Activated naive CD4-positive, alpha-beta T cell treated with anti-CD3 and anti-CD28 coated beads, Interleukin-2, amount 50 U/mL, for 24 hours (primary cell): ENCODE data around the gene ABHD15.

ENCODE experiments used
- H3K27ac Mint-ChIP-seq: one replicate; pipeline ENCODE4 v1.8.0; 2021; ENCODE audit warnings: mild to moderate bottlenecking, mixed read lengths
- H3K27me3 Mint-ChIP-seq: one replicate; pipeline ENCODE4 v1.8.0; 2021; ENCODE audit warnings: mixed read lengths
- H3K36me3 Mint-ChIP-seq: one replicate; pipeline ENCODE4 v1.8.0; 2021; ENCODE audit warnings: mixed read lengths
- H3K4me1 Mint-ChIP-seq: one replicate; pipeline ENCODE4 v1.8.0; 2021; ENCODE audit warnings: mixed read lengths
- H3K4me3 Mint-ChIP-seq: one replicate; pipeline ENCODE4 v1.8.0; 2021; ENCODE audit warnings: mild to moderate bottlenecking, mixed read lengths
- H3K9me3 Mint-ChIP-seq: one replicate; pipeline ENCODE4 v1.8.0; 2021; ENCODE audit warnings: mixed read lengths

ABHD15 gene, protein sequence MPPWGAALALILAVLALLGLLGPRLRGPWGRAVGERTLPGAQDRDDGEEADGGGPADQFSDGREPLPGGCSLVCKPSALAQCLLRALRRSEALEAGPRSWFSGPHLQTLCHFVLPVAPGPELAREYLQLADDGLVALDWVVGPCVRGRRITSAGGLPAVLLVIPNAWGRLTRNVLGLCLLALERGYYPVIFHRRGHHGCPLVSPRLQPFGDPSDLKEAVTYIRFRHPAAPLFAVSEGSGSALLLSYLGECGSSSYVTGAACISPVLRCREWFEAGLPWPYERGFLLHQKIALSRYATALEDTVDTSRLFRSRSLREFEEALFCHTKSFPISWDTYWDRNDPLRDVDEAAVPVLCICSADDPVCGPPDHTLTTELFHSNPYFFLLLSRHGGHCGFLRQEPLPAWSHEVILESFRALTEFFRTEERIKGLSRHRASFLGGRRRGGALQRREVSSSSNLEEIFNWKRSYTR

DNA sequence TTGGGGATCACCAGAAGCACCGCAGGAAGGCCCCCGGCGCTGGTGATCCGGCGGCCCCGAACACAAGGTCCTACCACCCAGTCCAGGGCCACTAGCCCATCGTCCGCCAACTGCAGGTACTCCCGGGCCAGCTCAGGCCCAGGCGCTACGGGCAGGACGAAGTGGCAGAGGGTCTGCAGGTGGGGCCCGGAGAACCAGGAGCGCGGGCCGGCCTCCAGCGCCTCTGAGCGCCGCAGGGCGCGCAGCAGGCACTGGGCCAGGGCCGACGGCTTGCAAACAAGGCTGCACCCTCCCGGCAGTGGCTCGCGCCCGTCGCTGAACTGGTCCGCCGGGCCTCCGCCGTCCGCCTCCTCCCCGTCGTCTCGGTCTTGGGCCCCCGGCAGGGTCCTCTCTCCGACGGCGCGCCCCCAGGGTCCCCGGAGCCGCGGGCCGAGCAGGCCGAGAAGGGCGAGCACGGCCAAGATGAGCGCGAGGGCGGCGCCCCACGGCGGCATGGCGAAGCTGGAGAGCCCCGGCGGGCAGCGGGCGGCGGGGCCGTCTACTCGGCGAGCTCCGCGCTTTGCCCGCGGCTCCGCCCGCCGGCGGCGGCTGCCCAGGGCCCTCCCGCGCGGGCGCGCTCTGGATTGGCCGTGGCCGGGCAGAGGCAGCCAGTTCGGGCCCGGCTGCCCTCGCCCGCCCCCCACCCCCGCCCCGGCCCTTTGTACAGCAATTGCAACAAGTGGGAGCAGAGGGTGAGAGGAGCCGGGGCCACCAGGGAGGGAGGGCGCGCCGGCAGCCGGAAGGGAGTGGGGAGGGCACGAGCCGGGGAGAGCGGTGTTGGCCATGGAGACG is at the start of gene ABHD15:
ABHD15 (minus strand) TSS at position 565 of the 831 bp plus-strand sequence; CDS start at position 494, 71 bp downstream.
- H3K4me1 Mint-ChIP-seq: peaks cover 38% of the 10 kb centered on the region
- peak within 1 kb of the TSS; percentile 98 for H3K4me3 Mint-ChIP-seq

DNA sequence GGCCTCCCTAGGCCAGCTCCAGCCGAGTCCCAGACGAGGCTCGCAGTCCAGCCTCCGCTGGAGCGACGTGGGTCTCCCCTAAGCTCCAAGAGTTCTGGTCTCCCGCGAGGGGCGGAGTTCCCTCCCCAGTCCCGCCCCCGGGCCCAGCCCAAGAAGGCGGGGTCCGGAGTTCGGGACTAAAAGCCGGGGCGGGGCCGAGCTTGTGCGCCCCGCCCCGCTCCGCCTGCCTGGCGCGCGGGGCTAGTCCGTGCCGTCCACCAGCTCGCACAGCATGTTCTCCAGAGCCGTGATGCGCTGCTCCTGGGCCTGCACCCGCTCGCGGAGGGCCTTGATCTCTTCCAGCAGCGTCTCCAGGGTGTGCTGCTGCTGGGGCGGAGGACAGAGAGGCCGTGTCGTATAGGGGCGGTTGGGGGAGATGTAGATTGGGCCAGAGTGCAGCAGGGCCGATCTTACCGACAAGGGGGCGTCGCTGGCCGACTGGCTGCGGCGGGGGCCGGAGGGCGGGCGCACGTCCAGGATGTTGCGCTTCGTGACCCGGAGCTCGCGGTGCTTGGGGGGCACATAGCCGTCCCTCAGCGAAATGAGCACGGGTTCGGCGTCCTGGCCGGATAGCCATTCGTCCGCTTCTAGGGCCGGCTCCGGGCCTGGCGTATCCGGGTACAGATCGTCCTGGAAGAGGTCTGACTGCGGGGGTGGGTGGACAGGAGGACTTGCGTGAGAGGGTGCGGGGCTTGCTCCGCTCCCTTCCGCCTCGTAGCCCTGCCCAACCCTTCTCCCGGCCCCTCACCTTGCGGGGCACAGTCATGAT is 48.9 kb upstream of the ABHD15 start:
- Mint-ChIP-seq H3K27ac (peak overlapping the region; percentile 17), H3K9me3 (no peaks in the 10 kb centered on the region), H3K4me1 (peaks cover 32% of the 10 kb centered on the region), H3K4me3 (peak overlapping the region; percentile 86), H3K27me3 (no peaks in the 10 kb centered on the region), H3K36me3 (no peaks in the 10 kb centered on the region)

More for the DNA sequence above, at the start of gene ABHD15:
- Mint-ChIP-seq H3K27me3 (no peaks in the 10 kb centered on the region), H3K36me3 (no peaks in the 10 kb centered on the region), H3K9me3 (no peaks in the 10 kb centered on the region), H3K27ac (peak within 1 kb of the TSS; percentile 70)

DNA sequence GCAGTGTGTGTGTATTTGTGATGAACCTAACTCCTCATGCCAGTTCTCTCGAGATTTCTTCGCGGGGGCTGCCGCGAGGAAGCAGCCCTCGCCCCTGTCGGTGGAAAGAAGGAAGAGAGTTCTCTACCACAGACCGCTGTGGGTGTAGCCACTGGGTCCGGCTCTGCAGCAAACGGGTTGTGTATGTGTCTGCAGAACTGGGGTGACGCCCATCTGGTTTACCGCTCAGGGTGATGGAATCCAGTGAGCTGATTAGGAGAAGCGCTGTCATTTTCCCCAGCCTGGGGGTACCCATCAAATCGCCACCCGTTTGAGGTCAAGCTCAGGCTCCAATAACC is 48.2 kb upstream of the ABHD15 start:
- Mint-ChIP-seq H3K36me3 (no peaks in the 10 kb centered on the region), H3K4me3 (peak overlapping the region; percentile 86), H3K27me3 (no peaks in the 10 kb centered on the region), H3K27ac (no peak overlapping the region), H3K9me3 (no peaks in the 10 kb centered on the region), H3K4me1 (peaks cover 32% of the 10 kb centered on the region)

DNA sequence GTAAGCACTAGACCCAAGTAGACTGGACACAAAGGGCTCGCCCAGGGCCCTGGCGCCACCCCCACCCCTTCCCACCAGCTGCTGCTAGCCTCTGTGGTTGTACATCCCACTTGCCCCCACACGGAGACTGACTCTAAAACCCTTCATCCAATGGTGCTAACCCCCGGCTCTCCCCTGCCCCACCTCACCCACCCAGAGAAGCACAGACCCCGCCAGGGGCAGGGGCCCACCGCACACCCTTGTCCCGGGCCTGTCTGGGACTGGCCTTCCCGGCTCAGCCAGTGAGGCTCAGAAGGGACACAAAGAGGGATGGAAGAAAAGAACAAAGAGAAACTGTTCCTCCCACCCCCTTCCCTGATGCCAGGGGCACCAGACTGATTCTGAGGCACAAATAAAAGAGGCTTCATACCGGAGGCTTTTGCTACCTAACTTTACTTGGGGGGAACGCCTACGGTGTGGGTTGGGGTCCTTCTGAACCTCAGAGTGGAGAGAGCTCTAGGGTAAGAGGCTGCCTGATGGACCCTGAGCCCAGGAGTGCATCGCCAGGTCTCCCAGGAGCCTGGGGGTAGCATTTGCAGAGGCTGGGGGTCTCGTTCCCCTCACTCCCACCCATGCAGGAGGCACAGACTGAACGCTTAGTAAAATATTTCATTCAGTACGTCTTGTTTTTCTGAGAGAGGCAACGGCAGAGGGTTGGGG is 47.7 kb upstream of the ABHD15 start:
- Mint-ChIP-seq H3K27ac (no peak overlapping the region), H3K9me3 (no peaks in the 10 kb centered on the region), H3K4me1 (peaks cover 32% of the 10 kb centered on the region), H3K4me3 (peak overlapping the region; percentile 86), H3K27me3 (no peaks in the 10 kb centered on the region), H3K36me3 (no peaks in the 10 kb centered on the region)

DNA sequence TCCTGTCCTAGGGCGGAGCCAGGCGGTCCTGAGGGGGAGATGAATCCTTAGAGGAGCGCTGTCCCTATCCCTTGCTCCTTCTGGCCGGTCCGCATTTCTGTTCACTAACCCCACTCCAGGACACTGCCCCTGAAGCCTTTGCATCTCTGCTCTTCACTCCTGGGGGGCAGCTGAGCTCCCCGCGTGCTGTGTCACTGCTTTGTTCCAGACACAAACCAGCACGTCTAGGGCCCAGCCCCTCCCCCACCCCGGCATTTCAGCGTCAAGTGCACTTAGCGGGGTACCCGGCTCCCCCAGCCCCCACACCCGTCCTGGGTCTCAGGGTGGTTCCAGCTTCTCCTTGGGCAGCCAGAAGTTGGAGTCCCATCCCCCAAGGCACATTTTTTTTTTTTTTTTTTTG is 47.0 kb upstream of the ABHD15 start:
- H3K36me3 Mint-ChIP-seq: no peaks in the 10 kb centered on the region
- H3K4me3 Mint-ChIP-seq: peak overlapping the region; percentile 72
- H3K27me3 Mint-ChIP-seq: no peaks in the 10 kb centered on the region
- no peak overlapping the region for H3K27ac Mint-ChIP-seq
- H3K9me3 Mint-ChIP-seq: no peaks in the 10 kb centered on the region
- peaks cover 32% of the 10 kb centered on the region for H3K4me1 Mint-ChIP-seq

DNA sequence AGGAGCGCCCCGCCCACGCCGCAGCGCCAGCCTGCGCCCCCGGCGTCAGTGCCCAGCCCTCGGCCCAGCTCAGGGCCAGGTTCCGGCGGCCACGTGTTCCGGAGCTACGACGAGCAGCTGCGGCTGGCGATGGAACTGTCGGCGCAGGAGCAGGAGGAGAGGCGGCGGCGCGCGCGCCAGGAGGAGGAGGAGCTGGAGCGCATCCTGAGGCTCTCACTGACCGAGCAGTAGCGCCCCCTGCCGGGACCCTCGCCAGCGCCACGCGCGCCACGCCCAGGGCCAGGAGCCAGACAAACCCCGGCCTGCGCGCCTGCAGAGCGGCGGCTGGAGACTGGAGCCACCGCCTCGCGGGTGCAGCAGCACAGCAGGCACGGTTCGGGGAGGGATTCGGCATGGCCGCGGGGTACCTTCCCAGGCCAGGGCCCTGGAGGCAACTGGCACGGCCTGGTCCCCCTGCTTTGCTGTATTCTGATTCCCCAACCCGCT is 46.6 kb upstream of the ABHD15 start:
- Mint-ChIP-seq H3K27me3 (no peaks in the 10 kb centered on the region), H3K4me3 (no peak overlapping the region), H3K4me1 (peaks cover 32% of the 10 kb centered on the region), H3K27ac (no peak overlapping the region), H3K9me3 (no peaks in the 10 kb centered on the region), H3K36me3 (no peaks in the 10 kb centered on the region)

DNA sequence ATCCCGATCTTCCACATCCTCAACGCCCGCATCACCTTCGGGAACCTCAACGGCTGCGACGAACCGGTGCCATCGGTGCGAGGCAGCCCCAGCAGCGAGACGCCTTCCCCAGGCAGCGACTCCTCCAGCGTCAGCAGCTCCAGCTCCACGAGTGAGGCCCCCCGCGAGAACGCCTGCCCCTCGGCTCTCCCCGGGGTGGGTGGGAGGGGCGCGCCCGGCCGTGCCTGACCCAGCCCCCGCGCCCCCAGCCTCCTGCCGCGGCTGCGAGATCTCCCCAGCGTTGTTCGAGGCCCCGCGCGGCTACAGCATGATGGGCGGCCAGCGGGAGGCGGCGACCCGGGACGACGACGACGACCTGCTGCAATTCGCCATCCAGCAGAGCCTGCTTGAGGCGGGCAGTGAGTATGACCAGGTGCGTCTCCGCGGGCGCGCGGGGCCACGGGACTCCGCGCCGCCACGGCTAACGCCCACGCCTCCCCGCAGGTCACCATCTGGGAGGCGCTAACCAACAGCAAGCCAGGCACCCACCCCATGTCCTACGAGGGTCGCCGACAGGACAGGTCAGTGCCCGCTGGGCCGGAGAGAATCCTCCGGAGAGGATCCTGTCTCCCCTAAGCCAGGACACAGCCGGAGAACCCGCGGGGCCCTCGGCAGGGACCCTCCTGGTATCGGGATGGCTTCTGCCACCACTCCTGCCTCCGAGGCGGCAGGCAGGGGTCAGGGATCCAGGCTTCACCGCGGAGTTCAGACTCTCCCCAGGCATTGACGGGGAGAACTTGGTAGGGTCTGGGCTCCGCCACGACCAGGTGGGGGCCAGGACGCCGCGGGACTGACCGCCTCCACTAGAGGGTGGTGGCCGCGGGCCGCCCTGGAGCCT is 45.8 kb upstream of the ABHD15 start:
- no peaks in the 10 kb centered on the region for H3K36me3 Mint-ChIP-seq
- no peaks in the 10 kb centered on the region for H3K27me3 Mint-ChIP-seq
- no peak overlapping the region for H3K27ac Mint-ChIP-seq

DNA sequence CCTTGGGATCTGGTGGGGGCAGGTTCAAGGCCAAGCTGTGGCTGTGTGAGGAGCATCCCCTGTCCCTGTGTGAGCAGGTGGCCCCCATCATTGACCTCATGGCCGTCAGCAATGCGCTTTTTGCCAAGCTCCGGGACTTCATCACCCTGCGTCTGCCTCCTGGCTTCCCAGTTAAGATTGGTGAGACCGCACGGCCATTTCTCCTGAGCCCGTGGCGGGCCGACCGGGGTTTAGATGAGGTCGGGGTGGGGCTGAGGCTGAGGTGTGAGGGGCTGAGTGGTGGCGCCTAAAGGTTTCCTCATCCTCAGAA is 45.2 kb upstream of the ABHD15 start:
- Mint-ChIP-seq H3K4me3 (no peak overlapping the region), H3K27me3 (no peaks in the 10 kb centered on the region), H3K36me3 (no peaks in the 10 kb centered on the region), H3K27ac (no peak overlapping the region), H3K9me3 (no peaks in the 10 kb centered on the region), H3K4me1 (peaks cover 28% of the 10 kb centered on the region)

More for the DNA sequence above, 45.8 kb upstream of the ABHD15 start:
- Mint-ChIP-seq H3K9me3 (no peaks in the 10 kb centered on the region), H3K4me1 (peaks cover 32% of the 10 kb centered on the region), H3K4me3 (peak overlapping the region; percentile 68)

DNA sequence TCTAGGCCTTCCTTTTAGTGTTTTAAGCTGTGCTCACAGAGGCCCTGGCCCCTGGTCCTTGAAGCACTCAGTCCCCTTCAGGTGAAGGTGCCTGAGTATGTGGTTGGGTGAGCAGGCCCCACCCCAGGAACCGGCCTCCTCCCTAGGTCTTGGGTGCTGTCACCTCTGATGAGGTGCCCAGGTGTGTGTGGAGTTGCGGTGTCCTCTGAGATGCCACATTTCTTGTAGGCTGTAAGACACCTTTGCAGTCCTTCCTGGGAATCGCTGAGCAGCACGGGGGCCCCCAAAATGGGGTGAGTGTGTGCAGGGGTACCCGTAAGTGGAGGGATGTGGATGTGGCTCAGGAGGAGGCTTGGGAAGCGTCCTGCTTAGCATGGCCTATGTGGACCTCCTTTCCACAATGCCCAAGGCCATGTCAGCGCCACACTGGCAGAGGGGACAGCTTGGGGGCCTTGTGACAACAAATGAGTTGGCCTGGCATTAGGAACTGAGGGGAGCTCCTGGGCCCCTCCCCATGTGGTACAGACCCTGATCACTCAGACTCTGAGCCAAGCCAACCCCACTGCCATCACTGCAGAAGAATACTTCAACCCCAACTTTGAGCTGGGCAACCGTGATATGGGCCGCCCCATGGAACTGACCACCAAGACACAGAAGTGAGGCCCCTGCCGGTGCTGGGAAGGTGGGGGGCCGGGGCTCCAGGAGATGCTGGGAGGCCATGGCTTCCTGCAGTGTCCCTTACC is 44.7 kb upstream of the ABHD15 start:
- Mint-ChIP-seq H3K4me3 (no peak overlapping the region), H3K27me3 (no peaks in the 10 kb centered on the region), H3K27ac (no peak overlapping the region), H3K9me3 (no peaks in the 10 kb centered on the region), H3K4me1 (peaks cover 22% of the 10 kb centered on the region), H3K36me3 (no peaks in the 10 kb centered on the region)

DNA sequence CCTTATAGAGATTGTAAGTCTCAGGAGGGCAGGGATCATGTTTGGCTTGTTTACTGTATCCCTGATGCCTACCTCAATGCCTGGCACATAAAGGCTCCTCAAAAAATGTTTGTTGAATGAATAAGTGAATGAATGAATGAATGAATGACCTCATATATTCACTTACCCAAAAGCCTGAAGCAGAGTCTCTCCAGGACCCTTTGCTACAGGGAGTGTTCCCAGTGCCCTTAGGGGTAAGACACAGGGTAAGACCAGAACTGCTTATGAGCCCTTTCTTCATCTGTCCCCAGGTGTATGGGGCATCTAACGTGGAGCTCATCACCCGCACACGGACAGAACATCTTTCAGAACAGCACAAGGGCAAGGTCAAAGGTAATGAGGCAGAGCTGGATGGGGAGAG is 43.6 kb upstream of the ABHD15 start:
- Mint-ChIP-seq H3K4me3 (no peak overlapping the region), H3K36me3 (no peaks in the 10 kb centered on the region), H3K4me1 (peaks cover 18% of the 10 kb centered on the region), H3K27ac (no peak overlapping the region), H3K9me3 (no peaks in the 10 kb centered on the region), H3K27me3 (no peaks in the 10 kb centered on the region)

DNA sequence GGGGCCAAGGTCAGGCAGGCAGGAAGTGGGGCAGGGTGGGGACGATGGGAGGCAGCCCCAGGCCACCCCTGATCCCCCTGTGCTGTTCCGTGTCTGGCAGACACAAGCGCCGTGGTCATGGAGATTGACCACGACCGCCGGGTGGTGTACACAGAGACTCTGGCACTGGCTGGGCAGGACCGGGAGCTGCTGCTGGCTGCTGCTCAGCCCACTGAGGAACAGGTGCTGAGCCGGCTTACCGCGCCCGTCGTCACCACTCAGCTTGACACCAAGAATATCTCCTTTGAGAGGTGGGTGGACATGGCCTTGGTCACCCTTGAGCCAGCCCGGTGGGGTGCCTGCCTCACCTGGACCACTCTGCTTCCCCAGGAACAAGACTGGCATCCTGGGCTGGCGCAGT is 42.1 kb upstream of the ABHD15 start:
- Mint-ChIP-seq H3K9me3 (no peaks in the 10 kb centered on the region), H3K27ac (no peak overlapping the region), H3K4me3 (no peak overlapping the region), H3K36me3 (no peaks in the 10 kb centered on the region), H3K27me3 (no peaks in the 10 kb centered on the region), H3K4me1 (peaks cover 4% of the 10 kb centered on the region)

DNA sequence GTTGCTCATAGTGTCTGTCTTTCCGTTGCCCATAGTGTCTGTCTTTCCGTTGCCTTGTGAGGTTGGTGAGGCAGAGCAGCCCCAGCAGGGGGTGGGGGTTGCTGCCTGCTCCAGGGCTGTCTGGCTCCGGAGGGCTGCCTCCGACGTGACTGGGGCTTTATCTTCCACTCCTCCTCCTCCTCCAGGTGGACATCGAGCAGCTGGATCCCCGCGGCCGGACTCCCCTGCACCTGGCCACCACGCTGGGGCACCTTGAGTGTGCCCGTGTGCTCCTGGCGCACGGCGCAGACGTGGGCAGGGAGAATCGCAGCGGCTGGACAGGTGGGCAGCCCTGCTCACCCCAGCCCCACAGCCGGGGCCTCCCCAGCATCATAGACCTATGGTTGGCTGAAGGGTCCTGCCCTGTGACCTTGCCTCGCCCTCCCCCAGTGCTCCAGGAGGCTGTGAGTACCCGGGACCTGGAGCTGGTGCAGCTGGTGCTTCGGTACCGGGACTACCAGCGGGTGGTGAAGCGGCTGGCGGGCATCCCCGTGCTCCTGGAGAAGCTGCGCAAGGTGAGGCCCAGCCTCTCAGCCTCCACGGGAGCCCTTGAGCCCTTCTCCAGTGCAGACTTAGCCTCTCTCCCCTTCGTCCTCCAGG is 40.8 kb upstream of the ABHD15 start:
- H3K4me1 Mint-ChIP-seq: no peaks in the 10 kb centered on the region
- no peaks in the 10 kb centered on the region for H3K27me3 Mint-ChIP-seq
- H3K9me3 Mint-ChIP-seq: no peaks in the 10 kb centered on the region
- no peaks in the 10 kb centered on the region for H3K36me3 Mint-ChIP-seq
- no peak overlapping the region for H3K4me3 Mint-ChIP-seq
- H3K27ac Mint-ChIP-seq: no peak overlapping the region

DNA sequence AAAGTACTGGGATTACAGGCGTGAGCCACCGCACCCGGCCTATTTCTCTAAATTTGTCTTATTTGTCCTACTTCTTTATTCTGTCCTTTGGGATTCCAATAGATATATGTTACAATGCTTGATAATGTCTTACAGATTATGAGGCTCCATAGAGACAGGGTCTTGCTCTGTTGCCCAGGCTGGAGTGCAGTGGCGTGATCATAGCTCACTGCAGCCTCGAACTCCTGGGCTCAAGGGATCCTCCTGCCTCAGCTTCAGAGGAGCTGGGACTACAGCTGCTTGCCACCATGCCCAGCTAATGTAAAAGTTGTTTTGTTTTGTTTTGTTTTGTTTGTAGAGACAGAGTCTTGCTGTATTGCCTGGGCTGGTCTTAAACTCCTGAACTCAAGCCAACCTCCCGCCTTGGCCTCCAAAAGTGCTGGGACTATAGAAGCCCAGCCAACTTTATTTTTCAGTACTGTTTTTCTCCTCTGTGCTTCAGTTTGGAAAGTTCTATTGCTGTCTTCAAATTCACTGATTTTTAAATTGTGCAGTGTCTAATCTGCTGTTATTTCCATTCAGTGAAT is 36.4 kb upstream of the ABHD15 start:
- H3K36me3 Mint-ChIP-seq: no peaks in the 10 kb centered on the region
- H3K27me3 Mint-ChIP-seq: no peaks in the 10 kb centered on the region
- H3K9me3 Mint-ChIP-seq: no peaks in the 10 kb centered on the region
- no peaks in the 10 kb centered on the region for H3K4me1 Mint-ChIP-seq
- no peak overlapping the region for H3K4me3 Mint-ChIP-seq
- H3K27ac Mint-ChIP-seq: peak overlapping the region; percentile 30
